ENCODE results near the gene COL4A6.

The COL4A6 gene

GRCh38 chrX:108224218-108224617 lies 214.0 kb downstream of the COL4A6 start:
- H3K4me3 ChIP-seq (ENCODE audit: insufficient read length, low read depth) = no peak overlapping the region
- no peaks in the 10 kb centered on the region for H3K9me3 ChIP-seq (ENCODE audit: insufficient read depth, low read length)
- no peak overlapping the region for H3K9ac ChIP-seq (ENCODE audit: insufficient read length, low read depth)
- H3K4me1 ChIP-seq (ENCODE audit: insufficient read depth, insufficient read length) = no peaks in the 10 kb centered on the region
- no peaks in the 10 kb centered on the region for H3K36me3 ChIP-seq (ENCODE audit: insufficient read depth, insufficient read length, low read length)
- H3K27me3 ChIP-seq (ENCODE audit: insufficient read depth, insufficient read length) = no peaks in the 10 kb centered on the region
- TF ChIP-seq SUZ12 (IDR thresholded peaks at IDR 0.05; ENCODE audit: extremely low read depth, insufficient read depth, insufficient read length) (no peak), YY1 (IDR thresholded peaks at IDR 0.05; ENCODE audit: insufficient read depth, insufficient read length) (no peak), ZNF274 (IDR thresholded peaks at IDR 0.05; ENCODE audit: low read depth, low read length) (no peak)
- no peak for DNase-seq (ENCODE audit: low read depth, low spot score)

- Histone ChIP-seq H3K4me1 (ENCODE audit: insufficient read depth, insufficient read length) (no peaks in the 10 kb centered on the region), H3K9me3 (ENCODE audit: insufficient read depth, low read length) (no peaks in the 10 kb centered on the region), H3K36me3 (ENCODE audit: insufficient read depth, insufficient read length, low read length) (no peaks in the 10 kb centered on the region), H3K9ac (ENCODE audit: insufficient read length, low read depth) (no peak overlapping the region), H3K27me3 (ENCODE audit: insufficient read depth, insufficient read length) (no peaks in the 10 kb centered on the region), H3K4me3 (ENCODE audit: insufficient read length, low read depth) (no peak overlapping the region)
- no peak for TF ChIP-seq ZNF274 (IDR thresholded peaks at IDR 0.05; ENCODE audit: low read depth, low read length)
- no peak for TF ChIP-seq YY1 (IDR thresholded peaks at IDR 0.05; ENCODE audit: insufficient read depth, insufficient read length)
- TF ChIP-seq SUZ12 (IDR thresholded peaks at IDR 0.05; ENCODE audit: extremely low read depth, insufficient read depth, insufficient read length) = no peak
- DNase-seq (ENCODE audit: low read depth, low spot score) = no peak
These were observed 214.6 kb downstream of the COL4A6 start for GRCh38 chrX:108223585-108223984.

GRCh38 chrX:108221301-108221864 lies 216.8 kb downstream of the COL4A6 start:
- Histone ChIP-seq H3K27me3 (ENCODE audit: insufficient read depth, insufficient read length) (no peaks in the 10 kb centered on the region), H3K4me3 (ENCODE audit: insufficient read length, low read depth) (no peak overlapping the region), H3K36me3 (ENCODE audit: insufficient read depth, insufficient read length, low read length) (no peaks in the 10 kb centered on the region), H3K9ac (ENCODE audit: insufficient read length, low read depth) (no peak overlapping the region), H3K4me1 (ENCODE audit: insufficient read depth, insufficient read length) (no peaks in the 10 kb centered on the region), H3K9me3 (ENCODE audit: insufficient read depth, low read length) (no peaks in the 10 kb centered on the region)
- no peak for DNase-seq (ENCODE audit: low read depth, low spot score)
- TF ChIP-seq SUZ12 (IDR thresholded peaks at IDR 0.05; ENCODE audit: extremely low read depth, insufficient read depth, insufficient read length) = no peak
- no peak for TF ChIP-seq ZNF274 (IDR thresholded peaks at IDR 0.05; ENCODE audit: low read depth, low read length)
- no peak for TF ChIP-seq YY1 (IDR thresholded peaks at IDR 0.05; ENCODE audit: insufficient read depth, insufficient read length)

- no peak for DNase-seq (ENCODE audit: low read depth, low spot score)
- no peaks in the 10 kb centered on the region for H3K9me3 ChIP-seq (ENCODE audit: insufficient read depth, low read length)
- H3K27me3 ChIP-seq (ENCODE audit: insufficient read depth, insufficient read length) = no peaks in the 10 kb centered on the region
- TF ChIP-seq SUZ12 (IDR thresholded peaks at IDR 0.05; ENCODE audit: extremely low read depth, insufficient read depth, insufficient read length) (no peak), YY1 (IDR thresholded peaks at IDR 0.05; ENCODE audit: insufficient read depth, insufficient read length) (no peak), ZNF274 (IDR thresholded peaks at IDR 0.05; ENCODE audit: low read depth, low read length) (no peak)
- H3K9ac ChIP-seq (ENCODE audit: insufficient read length, low read depth) = no peak overlapping the region
- no peaks in the 10 kb centered on the region for H3K4me1 ChIP-seq (ENCODE audit: insufficient read depth, insufficient read length)
- H3K4me3 ChIP-seq (ENCODE audit: insufficient read length, low read depth) = no peak overlapping the region
- no peaks in the 10 kb centered on the region for H3K36me3 ChIP-seq (ENCODE audit: insufficient read depth, insufficient read length, low read length)
These were observed 218.1 kb downstream of the COL4A6 start for GRCh38 chrX:108219949-108220601.

GRCh38 chrX:108217876-108218275 lies 220.3 kb downstream of the COL4A6 start:
- no peak overlapping the region for H3K4me3 ChIP-seq (ENCODE audit: insufficient read length, low read depth)
- DNase-seq (ENCODE audit: low read depth, low spot score) = no peak
- H3K36me3 ChIP-seq (ENCODE audit: insufficient read depth, insufficient read length, low read length) = no peaks in the 10 kb centered on the region
- H3K27me3 ChIP-seq (ENCODE audit: insufficient read depth, insufficient read length) = no peaks in the 10 kb centered on the region
- H3K4me1 ChIP-seq (ENCODE audit: insufficient read depth, insufficient read length) = no peaks in the 10 kb centered on the region
- H3K9ac ChIP-seq (ENCODE audit: insufficient read length, low read depth) = no peak overlapping the region
- TF ChIP-seq YY1 (IDR thresholded peaks at IDR 0.05; ENCODE audit: insufficient read depth, insufficient read length) (no peak), ZNF274 (IDR thresholded peaks at IDR 0.05; ENCODE audit: low read depth, low read length) (no peak), SUZ12 (IDR thresholded peaks at IDR 0.05; ENCODE audit: extremely low read depth, insufficient read depth, insufficient read length) (no peak)
- no peaks in the 10 kb centered on the region for H3K9me3 ChIP-seq (ENCODE audit: insufficient read depth, low read length)

GRCh38 chrX:108216919-108217571 lies 221.2 kb downstream of the COL4A6 start:
- no peaks in the 10 kb centered on the region for H3K27me3 ChIP-seq (ENCODE audit: insufficient read depth, insufficient read length)
- DNase-seq (ENCODE audit: low read depth, low spot score) = no peak
- H3K36me3 ChIP-seq (ENCODE audit: insufficient read depth, insufficient read length, low read length) = no peaks in the 10 kb centered on the region
- TF ChIP-seq YY1 (IDR thresholded peaks at IDR 0.05; ENCODE audit: insufficient read depth, insufficient read length) = no peak
- TF ChIP-seq ZNF274 (IDR thresholded peaks at IDR 0.05; ENCODE audit: low read depth, low read length) = no peak
- no peak for TF ChIP-seq SUZ12 (IDR thresholded peaks at IDR 0.05; ENCODE audit: extremely low read depth, insufficient read depth, insufficient read length)
- H3K9me3 ChIP-seq (ENCODE audit: insufficient read depth, low read length) = no peaks in the 10 kb centered on the region
- no peak overlapping the region for H3K4me3 ChIP-seq (ENCODE audit: insufficient read length, low read depth)
- no peaks in the 10 kb centered on the region for H3K4me1 ChIP-seq (ENCODE audit: insufficient read depth, insufficient read length)
- no peak overlapping the region for H3K9ac ChIP-seq (ENCODE audit: insufficient read length, low read depth)

GRCh38 chrX:108216405-108216804 lies 221.8 kb downstream of the COL4A6 start:
- TF ChIP-seq YY1 (IDR thresholded peaks at IDR 0.05; ENCODE audit: insufficient read depth, insufficient read length) (no peak), ZNF274 (IDR thresholded peaks at IDR 0.05; ENCODE audit: low read depth, low read length) (no peak), SUZ12 (IDR thresholded peaks at IDR 0.05; ENCODE audit: extremely low read depth, insufficient read depth, insufficient read length) (no peak)
- H3K4me1 ChIP-seq (ENCODE audit: insufficient read depth, insufficient read length) = no peaks in the 10 kb centered on the region
- DNase-seq (ENCODE audit: low read depth, low spot score) = no peak
- no peaks in the 10 kb centered on the region for H3K27me3 ChIP-seq (ENCODE audit: insufficient read depth, insufficient read length)
- H3K36me3 ChIP-seq (ENCODE audit: insufficient read depth, insufficient read length, low read length) = no peaks in the 10 kb centered on the region
- no peaks in the 10 kb centered on the region for H3K9me3 ChIP-seq (ENCODE audit: insufficient read depth, low read length)
- no peak overlapping the region for H3K4me3 ChIP-seq (ENCODE audit: insufficient read length, low read depth)
- no peak overlapping the region for H3K9ac ChIP-seq (ENCODE audit: insufficient read length, low read depth)

All from NT2/D1 (cell line).